WTC11 (cell line): Measurements from ENCODE around the gene CCL26. TPM values are rescaled to one million over a fixed set of nuclear protein-coding genes. Genes with fewer than 3 reads are reported as not detected.

Experiments used
- ATAC-seq: fragments of 200-7000 bp; cut with Tn5 transposase; 2 replicates; pipeline ENCODE4 v1.10.0; 2021; ENCODE audit warnings: mild to moderate bottlenecking, moderate library complexity
- CTCF ChIA-PET: fragments of 300-600 bp; sonication (Branson Sonifier 250); formaldehyde crosslinking; loops from one replicate; lab custom pipeline; 2021; ENCODE audit warnings: antibody characterized with exemption; lab: Charles Lee
- POLR2A ChIA-PET: fragments of 350-600 bp; sonication (Branson Sonifier 250); formaldehyde crosslinking; loops from one replicate; lab custom pipeline; 2021; ENCODE audit warnings: antibody characterized with exemption; lab: Charles Lee
- DNase-seq: peaks from one replicate; pipeline ENCODE4 v3.0.0; 2021; ENCODE audit warnings: low spot score
- H3K27ac Mint-ChIP-seq: 2 replicates; pipeline ENCODE4 v1.8.0; 2021; ENCODE audit warnings: mixed read lengths
- H3K27me3 Mint-ChIP-seq: 2 replicates; pipeline ENCODE4 v1.8.0; 2021; ENCODE audit warnings: low read depth, mild to moderate bottlenecking, moderate library complexity, mixed read lengths
- H3K36me3 Mint-ChIP-seq: 2 replicates; pipeline ENCODE4 v1.8.0; 2021; ENCODE audit warnings: mixed read lengths
- H3K4me1 Mint-ChIP-seq: 2 replicates; pipeline ENCODE4 v1.8.0; 2022; ENCODE audit warnings: mixed read lengths
- H3K4me3 Mint-ChIP-seq: 2 replicates; pipeline ENCODE4 v1.8.0; 2021; ENCODE audit warnings: mild to moderate bottlenecking, moderate library complexity, mixed read lengths
- H3K9me3 Mint-ChIP-seq: 2 replicates; pipeline ENCODE4 v1.8.0; 2021; ENCODE audit warnings: mixed read lengths
- ATF3 ChIP-seq: sonication (generic); formaldehyde crosslinking; conservative IDR thresholded peaks from 2 replicates; pipeline ENCODE4 v1.8.1; 2022; ENCODE audit warnings: mild to moderate bottlenecking, missing genetic modification reagents
- CTCF ChIP-seq: fragments of 200-600 bp; IDR thresholded peaks from 2 replicates; pipeline ENCODE4 v1.8.0; 2022; ENCODE audit warnings: antibody characterized with exemption
- E2F5 ChIP-seq: sonication (generic); formaldehyde crosslinking; IDR thresholded peaks from 2 replicates; pipeline ENCODE4 v1.8.1; 2022; ENCODE audit warnings: mild to moderate bottlenecking, moderate library complexity, missing genetic modification reagents
- ELF4 ChIP-seq: sonication (generic); formaldehyde crosslinking; IDR thresholded peaks from 2 replicates; pipeline ENCODE4 v1.8.1; 2022; ENCODE audit warnings: low read depth, mild to moderate bottlenecking, moderate library complexity, missing genetic modification reagents
- ESRRA ChIP-seq: sonication (generic); formaldehyde crosslinking; IDR thresholded peaks from 2 replicates; pipeline ENCODE4 v1.8.1; 2022; ENCODE audit warnings: mild to moderate bottlenecking, missing genetic modification reagents, borderline replicate concordance
- GABPB1 ChIP-seq: sonication (generic); formaldehyde crosslinking; IDR thresholded peaks from 2 replicates; pipeline ENCODE4 v1.8.1; 2023; ENCODE audit warnings: mild to moderate bottlenecking, missing genetic modification reagents
- KAT7 ChIP-seq: sonication (generic); formaldehyde crosslinking; IDR thresholded peaks from 2 replicates; pipeline ENCODE4 v1.8.1; 2023; ENCODE audit warnings: missing genetic modification reagents, mild to moderate bottlenecking, borderline replicate concordance
- NFE2L1 ChIP-seq: sonication (generic); formaldehyde crosslinking; IDR thresholded peaks from 2 replicates; pipeline ENCODE4 v1.8.1; 2023; ENCODE audit warnings: missing genetic modification reagents
- PRDM15 ChIP-seq: sonication (generic); formaldehyde crosslinking; IDR thresholded peaks from 2 replicates; pipeline ENCODE4 v1.8.0; 2022; ENCODE audit warnings: missing genetic modification reagents
- SOX15 ChIP-seq: fragments of 250-450 bp; sonication (Bioruptor Pico); IDR thresholded peaks from 2 replicates; pipeline ENCODE4 v1.9.0; 2021; ENCODE audit warnings: mild to moderate bottlenecking
- USF2 ChIP-seq: sonication (generic); formaldehyde crosslinking; IDR thresholded peaks from 2 replicates; pipeline ENCODE4 v1.8.1; 2023; ENCODE audit warnings: mild to moderate bottlenecking, missing genetic modification reagents, moderate library complexity
- ZNF396 ChIP-seq: fragments of 250-450 bp; sonication (Bioruptor Pico); IDR thresholded peaks from 2 replicates; pipeline ENCODE4 v1.8.0; 2021; ENCODE audit warnings: mild to moderate bottlenecking, moderate library complexity, borderline replicate concordance
- ZNF532 ChIP-seq: fragments of 250-450 bp; sonication (Bioruptor Pico); IDR thresholded peaks from 2 replicates; pipeline ENCODE4 v1.9.0; 2021; ENCODE audit warnings: mild to moderate bottlenecking, borderline replicate concordance
- total RNA-seq: library from RNA; stranded (reverse); gene quantifications from 3 replicates; pipeline ENCODE4 v1.2.3, GENCODE V29; 2021

CCL26 gene
- total RNA-seq, 1 experiment from 2014 or later, result 9.8 TPM

- no peaks in the 10 kb centered on the region for H3K36me3 Mint-ChIP-seq
- TF ChIP-seq USF2 (CRISPR knock-in tag) (no peak), PRDM15 (peak; percentile 45; the same call in 1 of the 2 replicates)
- no peak for DNase-seq
- no peak overlapping the region for H3K27ac Mint-ChIP-seq
- no peaks in the 10 kb centered on the region for H3K4me1 Mint-ChIP-seq
- ATAC-seq, result no peak
- H3K4me3 Mint-ChIP-seq, result no peak overlapping the region
- ChIA-PET POLR2A (no interaction called here), CTCF (no interaction called here)
- H3K9me3 Mint-ChIP-seq, result no peaks in the 10 kb centered on the region
- no peaks in the 10 kb centered on the region; the same call in 1 of the 2 replicates for H3K27me3 Mint-ChIP-seq
Observed at GRCh38 chr7:75814407-75814947, 42.5 kb upstream of the CCL26 start.

- ChIA-PET CTCF (no interaction called here), POLR2A (no interaction called here)
- Mint-ChIP-seq H3K36me3 (no peaks in the 10 kb centered on the region), H3K9me3 (no peaks in the 10 kb centered on the region), H3K27me3 (no peaks in the 10 kb centered on the region; the same call in 1 of the 2 replicates), H3K4me1 (no peaks in the 10 kb centered on the region), H3K4me3 (no peak within 1 kb of the TSS), H3K27ac (no peak within 1 kb of the TSS)
- ATAC-seq (no peak), DNase-seq (no peak)
- no peak for TF ChIP-seq USF2 (CRISPR knock-in tag)
- no peak for TF ChIP-seq SOX15 (CRISPR knock-in tag)
- no peak for TF ChIP-seq GABPB1 (CRISPR knock-in tag)
- no peak for TF ChIP-seq NFE2L1 (CRISPR knock-in tag)
- no peak for TF ChIP-seq ZNF532
- no peak for TF ChIP-seq ZNF396 (CRISPR knock-in tag)
- no peak for TF ChIP-seq ATF3
Observed at GRCh38 chr7:75813781-75814236, 41.8 kb upstream of the CCL26 start, which contains the start of gene CCL24. Gene CCL24 (minus strand): TSS chr7:75813806. CDS start chr7:75813715, 91 bp downstream.

- peaks cover 1% of the 10 kb centered on the region for H3K9me3 Mint-ChIP-seq
- H3K36me3 Mint-ChIP-seq, result no peaks in the 10 kb centered on the region
- ATAC-seq (no peak), DNase-seq (no peak)
- POLR2A ChIA-PET, result no interaction called here
- H3K4me1 Mint-ChIP-seq, result no peaks in the 10 kb centered on the region
- H3K4me3 Mint-ChIP-seq, result no peak overlapping the region
- no peak overlapping the region for H3K27ac Mint-ChIP-seq
- no peaks in the 10 kb centered on the region; the same call in 1 of the 2 replicates for H3K27me3 Mint-ChIP-seq
- CTCF ChIA-PET, result no interaction called here
- TF ChIP-seq ZNF532 (no peak), ESRRA (CRISPR knock-in tag) (no peak), CTCF (no peak), ELF4 (no peak), E2F5 (CRISPR knock-in tag) (no peak), KAT7 (CRISPR knock-in tag) (no peak)
Observed at GRCh38 chr7:75813084-75813483, 41.1 kb upstream of the CCL26 start.
